Neural progenitor cell (in vitro differentiated cells): ENCODE data around the gene UBAP2.
"Not testable (repeated sequence)": the region's sequence is repeated elsewhere in the genome, so short reads cannot be mapped to it uniquely, and the experiment has no call there.

Experiments
- CTCF ChIP-seq: fragments of 200-600 bp; sonication (generic); IDR thresholded peaks from 2 replicates; pipeline ENCODE4 v1.5.1; 2017; ENCODE audit warnings: antibody characterized with exemption, mild to moderate bottlenecking
- EZH2 ChIP-seq: fragments of 200-600 bp; sonication (generic); IDR thresholded peaks from 2 replicates; pipeline ENCODE4 v1.6.1; 2017; ENCODE audit warnings: antibody characterized with exemption, mild to moderate bottlenecking, moderate library complexity

GRCh38 chr9:34042074-34042473, 6.6 kb downstream of the UBAP2 start:
- not testable (repeated sequence) for TF ChIP-seq CTCF, EZH2
